ENCODE data around the gene FAM217B. TPM values are rescaled to one million over a fixed set of nuclear protein-coding genes. Genes with fewer than 3 reads are reported as not detected.

Gene FAM217B
- polyA plus RNA-seq, 1 donor from 2014 or later, result 15.1 TPM

GRCh38 chr20:59994697-59995122 is 54.5 kb downstream of the FAM217B start:
- Histone ChIP-seq H3K79me2 (replicated peaks; ENCODE audit: insufficient read depth, low read length) (no peaks in the 10 kb centered on the region), H3K9me2 (ENCODE audit: insufficient read depth, low read length) (no peaks in the 10 kb centered on the region), H3K4me3 (ENCODE audit: low read length) (no peak overlapping the region), H3K4me2 (ENCODE audit: low read length) (no peak overlapping the region), H3K27me3 (ENCODE audit: insufficient read depth, low read depth, low read length) (no peaks in the 10 kb centered on the region), H3K9ac (ENCODE audit: low read length) (no peak overlapping the region), H4K20me1 (ENCODE audit: insufficient read depth) (no peaks in the 10 kb centered on the region), H3K27ac (ENCODE audit: low read length) (no peak overlapping the region), H3K9me3 (ENCODE audit: low read length) (no peaks in the 10 kb centered on the region), H2AFZ (ENCODE audit: low read depth, low read length) (no peak overlapping the region), H3F3A (ENCODE audit: insufficient read depth, low read length, poor library complexity, severe bottlenecking) (no peaks in the 10 kb centered on the region), H3K36me3 (ENCODE audit: insufficient read depth, low read length) (no peaks in the 10 kb centered on the region)
- no peak for TF ChIP-seq EZH2 (IDR thresholded peaks at IDR 0.05; ENCODE audit: borderline replicate concordance, insufficient read depth, low read length, poor library complexity, severe bottlenecking)
- no peak for TF ChIP-seq MXI1 (conservative IDR thresholded peaks at IDR 0.05; ENCODE audit: poor library complexity, severe bottlenecking)
- no peak for TF ChIP-seq POLR2AphosphoS5 (IDR thresholded peaks at IDR 0.05)
- TF ChIP-seq TAF1 (IDR thresholded peaks at IDR 0.05; ENCODE audit: low read depth), result no peak
- TF ChIP-seq CTCF (IDR thresholded peaks at IDR 0.05; ENCODE audit: poor library complexity, severe bottlenecking), result no peak
- no peak for TF ChIP-seq REST (IDR thresholded peaks at IDR 0.05; ENCODE audit: borderline replicate concordance)
- no peak for TF ChIP-seq RAD21 (conservative IDR thresholded peaks at IDR 0.05)
- TF ChIP-seq SMC3 (conservative IDR thresholded peaks at IDR 0.05; ENCODE audit: poor library complexity), result no peak
- no peak for TF ChIP-seq EP300 (conservative IDR thresholded peaks at IDR 0.05; ENCODE audit: poor library complexity, severe bottlenecking)

DNA sequence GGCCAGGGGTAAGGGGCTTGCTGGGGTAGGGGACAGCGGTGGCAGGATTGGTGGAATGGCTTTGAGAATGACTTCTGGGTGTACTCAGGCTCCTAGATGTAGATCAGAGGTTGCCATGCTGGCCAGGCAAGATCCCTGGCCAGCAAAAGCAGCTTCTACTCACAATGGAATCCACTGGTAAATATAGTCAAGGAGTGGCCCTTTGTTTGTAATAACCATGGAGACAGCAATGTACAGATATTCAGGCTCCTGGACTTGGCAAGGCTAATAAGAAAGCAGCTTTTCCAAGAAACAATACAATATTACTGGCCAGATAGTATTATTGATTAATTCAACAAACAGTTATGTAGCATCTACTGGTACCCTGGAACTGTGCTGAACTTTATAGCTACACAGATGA is 55.9 kb downstream of the FAM217B start:
- Histone ChIP-seq H3K27ac (ENCODE audit: low read length) (no peak overlapping the region), H3K9me2 (ENCODE audit: insufficient read depth, low read length) (no peaks in the 10 kb centered on the region), H4K20me1 (ENCODE audit: insufficient read depth) (no peaks in the 10 kb centered on the region), H3K27me3 (ENCODE audit: insufficient read depth, low read depth, low read length) (no peaks in the 10 kb centered on the region), H3K9ac (ENCODE audit: low read length) (no peak overlapping the region), H3K36me3 (ENCODE audit: insufficient read depth, low read length) (no peaks in the 10 kb centered on the region), H3K79me2 (replicated peaks; ENCODE audit: insufficient read depth, low read length) (no peaks in the 10 kb centered on the region), H3K9me3 (ENCODE audit: low read length) (no peaks in the 10 kb centered on the region), H3K4me3 (ENCODE audit: low read length) (no peak overlapping the region), H3F3A (ENCODE audit: insufficient read depth, low read length, poor library complexity, severe bottlenecking) (no peaks in the 10 kb centered on the region), H3K4me2 (ENCODE audit: low read length) (no peak overlapping the region), H2AFZ (ENCODE audit: low read depth, low read length) (no peak overlapping the region)
- TF ChIP-seq SMC3 (conservative IDR thresholded peaks at IDR 0.05; ENCODE audit: poor library complexity) (no peak), MXI1 (conservative IDR thresholded peaks at IDR 0.05; ENCODE audit: poor library complexity, severe bottlenecking) (no peak), RAD21 (conservative IDR thresholded peaks at IDR 0.05) (no peak), POLR2AphosphoS5 (IDR thresholded peaks at IDR 0.05) (no peak), EP300 (conservative IDR thresholded peaks at IDR 0.05; ENCODE audit: poor library complexity, severe bottlenecking) (no peak), TAF1 (IDR thresholded peaks at IDR 0.05; ENCODE audit: low read depth) (no peak), CTCF (IDR thresholded peaks at IDR 0.05; ENCODE audit: poor library complexity, severe bottlenecking) (no peak), REST (IDR thresholded peaks at IDR 0.05; ENCODE audit: borderline replicate concordance) (no peak), EZH2 (IDR thresholded peaks at IDR 0.05; ENCODE audit: borderline replicate concordance, insufficient read depth, low read length, poor library complexity, severe bottlenecking) (no peak)
